Measurements from ENCODE around the gene TMEM269. TPM values are rescaled to one million over a fixed set of nuclear protein-coding genes. Genes with fewer than 3 reads are reported as not detected.

TMEM269 gene
- total and polyA plus RNA-seq, 4 donors: 0.03 to 0.09 (median 0.07) TPM

- Histone ChIP-seq H3K36me3 (ENCODE audit: control insufficient read depth in 4 of 4, insufficient read depth in 4 of 4, low read length in 4 of 4) (peaks cover 0 to 2% (median 0%) of the 10 kb centered on the region in 4 donors), H3K4me1 (ENCODE audit: control insufficient read depth in 5 of 5, insufficient read depth in 5 of 5, low read length in 5 of 5) (peaks cover 2 to 19% (median 9%) of the 10 kb centered on the region in 5 donors), H3K9me3 (ENCODE audit: control insufficient read depth in 4 of 4, insufficient read depth in 3 of 4, low read length in 3 of 4) (no peaks in the 10 kb centered on the region), H3K4me3 (peak within 1 kb of the TSS; percentile 79), H3K27me3 (ENCODE audit: control insufficient read depth in 3 of 3, insufficient read depth in 3 of 3, low read length in 2 of 3) (no peaks in the 10 kb centered on the region), H3K27ac (ENCODE audit: low read depth in 1 of 2, low read length in 1 of 2) (peak within 1 kb of the TSS; percentile 100), H3K9ac (ENCODE audit: insufficient read depth in 1 of 2, low read length in 2 of 2) (peak within 1 kb of the TSS; percentile 75 to 81)
- 1 to 2% methylated on average over 55 to 66 of the region's 66 CpGs for WGBS, 2 donors
- peak; percentile 99 for ATAC-seq (ENCODE audit: insufficient read depth, low FRiP score)
- TF ChIP-seq, protein P1, sequence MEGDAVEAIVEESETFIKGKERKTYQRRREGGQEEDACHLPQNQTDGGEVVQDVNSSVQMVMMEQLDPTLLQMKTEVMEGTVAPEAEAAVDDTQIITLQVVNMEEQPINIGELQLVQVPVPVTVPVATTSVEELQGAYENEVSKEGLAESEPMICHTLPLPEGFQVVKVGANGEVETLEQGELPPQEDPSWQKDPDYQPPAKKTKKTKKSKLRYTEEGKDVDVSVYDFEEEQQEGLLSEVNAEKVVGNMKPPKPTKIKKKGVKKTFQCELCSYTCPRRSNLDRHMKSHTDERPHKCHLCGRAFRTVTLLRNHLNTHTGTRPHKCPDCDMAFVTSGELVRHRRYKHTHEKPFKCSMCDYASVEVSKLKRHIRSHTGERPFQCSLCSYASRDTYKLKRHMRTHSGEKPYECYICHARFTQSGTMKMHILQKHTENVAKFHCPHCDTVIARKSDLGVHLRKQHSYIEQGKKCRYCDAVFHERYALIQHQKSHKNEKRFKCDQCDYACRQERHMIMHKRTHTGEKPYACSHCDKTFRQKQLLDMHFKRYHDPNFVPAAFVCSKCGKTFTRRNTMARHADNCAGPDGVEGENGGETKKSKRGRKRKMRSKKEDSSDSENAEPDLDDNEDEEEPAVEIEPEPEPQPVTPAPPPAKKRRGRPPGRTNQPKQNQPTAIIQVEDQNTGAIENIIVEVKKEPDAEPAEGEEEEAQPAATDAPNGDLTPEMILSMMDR (IDR thresholded peaks at IDR 0.05; ENCODE audit: control extremely low read depth, extremely low read depth): no peak
- DNase-seq: peak; percentile 95 to 96 (median 96)
These were observed 32.0 kb downstream of the TMEM269 start, which contains the start of the genes ERMAP and SVBP for GRCh38 chr1:42816585-42817439. Gene ERMAP (plus strand): TSS chr1:42817122. CDS start chr1:42830449, 13,327 bp downstream. Gene SVBP (minus strand): TSS chr1:42817397. CDS start chr1:42816544, 853 bp downstream.

GRCh38 chr1:42817440-42817767 lies 32.6 kb downstream of the TMEM269 start:
- DNase-seq (no peak), ATAC-seq (ENCODE audit: insufficient read depth, low FRiP score) (no peak)
- peaks cover 4 to 19% (median 9%) of the 10 kb centered on the region in 5 donors for H3K4me1 ChIP-seq (ENCODE audit: control insufficient read depth in 5 of 5, insufficient read depth in 5 of 5, low read length in 5 of 5)
- H3K4me3 ChIP-seq: no peak overlapping the region
- H3K27ac ChIP-seq (ENCODE audit: low read depth in 1 of 2, low read length in 1 of 2): no peak overlapping the region
- H3K9ac ChIP-seq (ENCODE audit: insufficient read depth in 1 of 2, low read length in 2 of 2): peak overlapping the region in 1 of 2 donors; percentile 81
- 0% methylated on average over 13 of the region's 13 CpGs for WGBS, 2 donors
- no peaks in the 10 kb centered on the region for H3K9me3 ChIP-seq (ENCODE audit: control insufficient read depth in 4 of 4, insufficient read depth in 3 of 4, low read length in 3 of 4)
- H3K27me3 ChIP-seq (ENCODE audit: control insufficient read depth in 3 of 3, insufficient read depth in 3 of 3, low read length in 2 of 3): no peaks in the 10 kb centered on the region
- TF ChIP-seq, protein P1 (IDR thresholded peaks at IDR 0.05; ENCODE audit: control extremely low read depth, extremely low read depth): no peak
- H3K36me3 ChIP-seq (ENCODE audit: control insufficient read depth in 4 of 4, insufficient read depth in 4 of 4, low read length in 4 of 4): peaks cover 0 to 2% (median 0%) of the 10 kb centered on the region in 4 donors

GRCh38 chr1:42817976-42818375 lies 33.2 kb downstream of the TMEM269 start:
- H3K4me1 ChIP-seq (ENCODE audit: control insufficient read depth in 5 of 5, insufficient read depth in 5 of 5, low read length in 5 of 5): peaks cover 4 to 19% (median 9%) of the 10 kb centered on the region in 5 donors
- H3K4me3 ChIP-seq: no peak overlapping the region
- WGBS, 2 donors: 95 to 98% methylated on average over 3 of the region's 3 CpGs
- TF ChIP-seq, protein P1 (IDR thresholded peaks at IDR 0.05; ENCODE audit: control extremely low read depth, extremely low read depth): no peak
- H3K36me3 ChIP-seq (ENCODE audit: control insufficient read depth in 4 of 4, insufficient read depth in 4 of 4, low read length in 4 of 4): peaks cover 0 to 2% (median 0%) of the 10 kb centered on the region in 4 donors
- ATAC-seq (ENCODE audit: insufficient read depth, low FRiP score) (no peak), DNase-seq (no peak)
- peak overlapping the region in 1 of 2 donors; percentile 81 for H3K9ac ChIP-seq (ENCODE audit: insufficient read depth in 1 of 2, low read length in 2 of 2)
- H3K27ac ChIP-seq (ENCODE audit: low read depth in 1 of 2, low read length in 1 of 2): no peak overlapping the region
- H3K9me3 ChIP-seq (ENCODE audit: control insufficient read depth in 4 of 4, insufficient read depth in 3 of 4, low read length in 3 of 4): no peaks in the 10 kb centered on the region
- H3K27me3 ChIP-seq (ENCODE audit: control insufficient read depth in 3 of 3, insufficient read depth in 3 of 3, low read length in 2 of 3): no peaks in the 10 kb centered on the region

Measured in lung (tissue), 12 donors.